GM04504 (cell line): Measurements from ENCODE around the gene SELENOV.

Experiments
- DNase-seq: peaks from one replicate; pipeline ENCODE4 v3.0.0-alpha.2; 2012; ENCODE audit warnings: low read depth

The SELENOV gene

GRCh38 chr19:39558624-39559117, 43.7 kb downstream of the SELENOV start:
- DNase-seq: no peak

DNA sequence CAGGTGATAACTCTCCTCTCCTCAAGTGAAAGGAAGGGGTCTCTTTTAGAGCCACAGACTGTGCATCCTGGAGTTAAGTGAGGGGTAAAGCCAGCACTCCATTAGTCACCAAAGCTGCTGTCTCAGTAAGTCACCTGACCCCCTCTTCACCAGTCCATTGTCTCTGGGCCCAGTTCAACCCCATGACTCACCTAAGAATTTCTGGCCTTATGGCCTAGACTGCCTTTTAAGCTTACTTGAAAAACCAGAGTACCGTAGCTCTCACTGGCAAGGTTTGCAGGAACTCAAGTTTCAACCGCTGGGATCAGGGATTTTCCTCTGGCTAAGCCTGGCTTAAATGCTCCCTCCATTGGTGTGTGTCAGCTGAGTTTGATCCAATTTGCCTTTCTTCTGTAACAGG, 48.5 kb downstream of the SELENOV start:
- no peak for DNase-seq

- DNase-seq: no peak
Measured at GRCh38 chr19:39566064-39566463, 51.1 kb downstream of the SELENOV start.

DNA sequence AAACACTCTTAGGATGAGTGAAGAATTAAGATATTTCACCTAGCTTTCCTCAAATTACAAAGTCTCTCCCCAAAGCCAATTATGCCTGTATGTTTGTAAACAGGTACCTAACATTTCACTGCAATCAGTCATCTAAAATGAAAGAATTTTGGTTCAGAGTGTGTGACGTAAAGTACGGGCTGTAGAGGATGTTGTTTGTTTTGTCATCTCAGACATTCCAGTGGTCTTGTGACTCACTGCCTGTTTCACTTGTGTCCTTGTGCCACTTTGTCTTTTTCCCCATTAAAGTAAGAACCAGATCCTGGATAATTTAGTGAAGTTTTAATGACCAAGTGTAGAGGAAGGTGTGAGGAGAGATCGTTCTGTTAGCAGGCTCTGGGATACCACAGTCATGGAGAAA, 53.7 kb downstream of the SELENOV start:
- DNase-seq: no peak
